ENCODE results near the gene CXorf66. TPM values are rescaled to one million over a fixed set of nuclear protein-coding genes. Genes with fewer than 3 reads are reported as not detected.
A peak's percentile ranks its signal among the peaks of the same experiment; 100 is the strongest.

The CXorf66 gene
- total and polyA plus RNA-seq, 2 of the 8 experiments (the other 6 are each of a cell fraction or from before 2014, with no cell fraction given): not detected

- Histone ChIP-seq H3K14ac (ENCODE audit: insufficient read length) (no peak overlapping the region), H3K36me3 (ENCODE audit: control insufficient read depth in 2 of 4, insufficient read depth in 4 of 4, low read length in 3 of 4) (no peaks in the 10 kb centered on the region), H4K91ac (replicated peaks; ENCODE audit: insufficient read length, low read length) (no peak overlapping the region), H3K18ac (ENCODE audit: extremely low read depth, low read length) (no peak overlapping the region), H2BK20ac (ENCODE audit: low read length) (no peak overlapping the region), H4K5ac (ENCODE audit: insufficient read length, low read depth, low read length) (no peak overlapping the region), H3K4me3 (ENCODE audit: extremely low read depth in 1 of 4, insufficient read depth in 2 of 4, low read depth in 3 of 4, low read length in 4 of 4) (peak overlapping the region; percentile 42 to 84 (median 60); a peak in 7 of 8 replicates), H3K4ac (replicated peaks; ENCODE audit: insufficient read length, low read depth, low read length) (no peak overlapping the region), H2BK120ac (replicated peaks; ENCODE audit: low read depth, low read length) (no peak overlapping the region), H3K27ac (ENCODE audit: low read depth, low read length) (no peak overlapping the region), H2AFZ (ENCODE audit: low read length) (no peak overlapping the region), H3K79me1 (ENCODE audit: low read depth, low read length) (no peaks in the 10 kb centered on the region), H3K27me3 (replicated peaks in 1 of 4; ENCODE audit: control insufficient read depth in 3 of 4, extremely low read depth in 1 of 4, insufficient read depth in 3 of 4, low read length in 3 of 4) (no peaks in the 10 kb centered on the region), H3K56ac (replicated peaks; ENCODE audit: insufficient read length, low read depth, low read length) (no peak overlapping the region), H3K9me3 (ENCODE audit: insufficient read depth in 2 of 2, low read depth in 1 of 2, low read length in 1 of 2) (no peaks in the 10 kb centered on the region), H2BK5ac (ENCODE audit: low read depth, low read length) (no peak overlapping the region), H4K8ac (ENCODE audit: extremely low read depth, insufficient read depth, low read length) (no peak overlapping the region), H3K4me1 (replicated peaks in 1 of 4; ENCODE audit: control insufficient read depth in 3 of 4, insufficient read depth in 4 of 4, low read length in 3 of 4) (peaks cover 0 to 7% (median 3%) of the 10 kb centered on the region in 4 experiments; a peak in 3 of 7 replicates), H3K23ac (ENCODE audit: insufficient read length) (no peak overlapping the region), H3K4me2 (ENCODE audit: insufficient read depth in 1 of 2, low read depth in 2 of 2, low read length in 2 of 2) (peak overlapping the region; percentile 59 to 79), H3K23me2 (ENCODE audit: low read depth, low read length) (peaks cover 2% of the 10 kb centered on the region; the same call in 1 of the 2 replicates), H2AK5ac (ENCODE audit: low read depth, low read length) (no peak overlapping the region), H2BK12ac (ENCODE audit: low read depth, low read length) (no peak overlapping the region), H4K20me1 (replicated peaks in 1 of 2; ENCODE audit: control insufficient read depth in 1 of 2, insufficient read depth in 2 of 2, low read length in 2 of 2) (peaks cover 0 to 3% of the 10 kb centered on the region in 2 experiments), H3K9ac (replicated peaks in 1 of 4; ENCODE audit: extremely low read depth in 1 of 4, low read depth in 3 of 4, low read length in 3 of 4) (no peak overlapping the region; a peak in 1 of 7 replicates), H2BK15ac (ENCODE audit: low read length) (no peak overlapping the region), H3K79me2 (ENCODE audit: control insufficient read depth in 1 of 2, insufficient read depth in 2 of 2, low read length in 2 of 2) (peaks cover 0 to 28% of the 10 kb centered on the region in 2 experiments; a peak in 3 of 4 replicates)
- FAIRE-seq: no peak
- TF ChIP-seq TBP (IDR thresholded peaks at IDR 0.05; ENCODE audit: low read depth, low read length): no peak
- no peak for TF ChIP-seq POU5F1 (IDR thresholded peaks at IDR 0.05; ENCODE audit: low read depth, low read length)
- TF ChIP-seq SIRT6 (IDR thresholded peaks at IDR 0.05; ENCODE audit: low read length): no peak
- TF ChIP-seq FOSL1 (IDR thresholded peaks at IDR 0.05; ENCODE audit: insufficient read depth, low read depth, low read length): no peak
- no peak for TF ChIP-seq ZNF274 (IDR thresholded peaks at IDR 0.05; ENCODE audit: borderline replicate concordance, extremely low read depth, low read length)
- TF ChIP-seq TAF7 (optimal IDR thresholded peaks at IDR 0.05; ENCODE audit: borderline replicate concordance, low read depth, low read length): no peak
- no peak for TF ChIP-seq BACH1 (IDR thresholded peaks at IDR 0.05; ENCODE audit: low read length)
- no peak for TF ChIP-seq CTBP2 (IDR thresholded peaks at IDR 0.05; ENCODE audit: borderline replicate concordance, insufficient read depth, insufficient read length, low read length)
- TF ChIP-seq NRF1 (IDR thresholded peaks at IDR 0.05; ENCODE audit: low read depth, low read length): no peak
- no peak for TF ChIP-seq SP1 (IDR thresholded peaks at IDR 0.05; ENCODE audit: low read depth, low read length)
- TF ChIP-seq ASH2L (IDR thresholded peaks at IDR 0.05; ENCODE audit: low read length): no peak
- TF ChIP-seq TAF1 (IDR thresholded peaks at IDR 0.05; ENCODE audit: low read depth, low read length): no peak
- no peak for DNase-seq (ENCODE audit: low read depth in 1 of 2, low spot score in 2 of 2)
- WGBS, 2 experiments (ENCODE audit: extremely low coverage in 1 of 2, insufficient coverage in 1 of 2, insufficient read length in 1 of 2, insufficient replicate concordance in 2 of 2, low coverage in 1 of 2, low lambda C conversion rate in 2 of 2, missing lambda C conversion rate in 1 of 2): 71% methylated on average over 13 of the region's 15 CpGs; no CpG with 5 or more reads in 1 of the 2 experiments
- ChIA-PET CTCF (ENCODE audit: partially characterized antibody) (interaction anchor here (0.9 to 2.0 kb wide), 2 partner anchors 32 to 72 kb away, joined by 3 to 4 read pairs; no protein-coding TSS in a partner anchor), POLR2A (ENCODE audit: partially characterized antibody) (interaction anchor here (0.9 to 1.6 kb wide), 9 partner anchors 9 to 348 kb away, joined by 3 to 8 read pairs (median 4); no protein-coding TSS in a partner anchor)
Observed at GRCh38 chrX:139933904-139934303, 31.4 kb downstream of the CXorf66 start.

Measured in H1 (cell line).